GM12864 (cell line): ENCODE measurements around the gene CDH13.

Experiments used
- DNase-seq: peaks from one replicate; pipeline ENCODE4 v3.0.0-alpha.2; 2011; ENCODE audit warnings: low read depth
- H3K4me3 ChIP-seq: 2 replicates; pipeline ENCODE4 v1.5.1; 2011; ENCODE audit warnings: mild to moderate bottlenecking, low read depth, low read length, control low read depth
- CTCF ChIP-seq: IDR thresholded peaks from 2 replicates; pipeline ENCODE4 v1.5.1; 2011; ENCODE audit warnings: low read depth, mild to moderate bottlenecking, moderate library complexity, low read length, control low read depth, inconsistent platforms; ENCODE audit errors: missing control alignments

CDH13 gene

GRCh38 chr16:83538707-83539106 lies 911.9 kb downstream of the CDH13 start:
- H3K4me3 ChIP-seq, result no peak overlapping the region
- TF ChIP-seq CTCF, result no peak
- no peak for DNase-seq

- DNase-seq, result no peak
- no peak overlapping the region for H3K4me3 ChIP-seq
- no peak for TF ChIP-seq CTCF
Measured at GRCh38 chr16:83539736-83540490, 913.1 kb downstream of the CDH13 start.

- DNase-seq, result no peak
- no peak for TF ChIP-seq CTCF
- no peak overlapping the region for H3K4me3 ChIP-seq
Measured at GRCh38 chr16:83541231-83541630, 914.5 kb downstream of the CDH13 start.

GRCh38 chr16:83542491-83542890 lies 915.7 kb downstream of the CDH13 start:
- TF ChIP-seq CTCF, result no peak
- H3K4me3 ChIP-seq, result no peak overlapping the region
- no peak for DNase-seq

- DNase-seq, result no peak
- no peak for TF ChIP-seq CTCF
- no peak overlapping the region for H3K4me3 ChIP-seq
Measured at GRCh38 chr16:83549316-83550182, 922.8 kb downstream of the CDH13 start.

GRCh38 chr16:83550183-83550569 lies 923.4 kb downstream of the CDH13 start:
- TF ChIP-seq CTCF, result no peak
- no peak overlapping the region for H3K4me3 ChIP-seq
- no peak for DNase-seq

- TF ChIP-seq CTCF, result no peak
- DNase-seq, result no peak
Measured at GRCh38 chr16:83552228-83552627, 925.5 kb downstream of the CDH13 start.

More at GRCh38 chr16:83552228-83552627, 925.5 kb downstream of the CDH13 start:
- H3K4me3 ChIP-seq, result no peak overlapping the region
